ENCODE measurements around the gene QSOX1. TPM values are rescaled to one million over a fixed set of nuclear protein-coding genes. Genes with fewer than 3 reads are reported as not detected.

QSOX1 gene
- total RNA-seq, 1 experiment from 2014 or later = 192 TPM

- intact Hi-C loops (cut with micrococcal nuclease) = no loop called here
- H3K36me3 ChIP-seq (ENCODE audit: low read depth, low read length) = no peaks in the 10 kb centered on the region
- ChIA-PET POLR2A (ENCODE audit: unreplicated experiment) (no interaction called here), CTCF (no interaction called here)
- H3K9me2 ChIP-seq (replicated peaks; ENCODE audit: low read length) = no peaks in the 10 kb centered on the region
- H2AFZ ChIP-seq (ENCODE audit: low read length) = no peak overlapping the region
- no peaks in the 10 kb centered on the region for H3K9me3 ChIP-seq (ENCODE audit: low read length)
- no peaks in the 10 kb centered on the region for H3F3A ChIP-seq (ENCODE audit: low read length, unreplicated experiment)
- no peak overlapping the region for H3K4me2 ChIP-seq (ENCODE audit: low read length)
- DNase-seq (no peak), ATAC-seq (no peak)
- H3K9ac ChIP-seq (ENCODE audit: low read length) = no peak overlapping the region
- H3K4me3 ChIP-seq (ENCODE audit: low read length) = no peak overlapping the region
- H3K79me2 ChIP-seq (ENCODE audit: low read length) = no peaks in the 10 kb centered on the region
- TF ChIP-seq EZH2phosphoT487 (IDR thresholded peaks at IDR 0.05; ENCODE audit: borderline replicate concordance, low read length) (no peak), EZH2 (IDR thresholded peaks at IDR 0.05; ENCODE audit: low read length, unreplicated experiment) (no peak), CTCF (conservative IDR thresholded peaks at IDR 0.05; ENCODE audit: low read depth, low read length) (no peak)
- H3K4me1 ChIP-seq (ENCODE audit: insufficient read depth, low read length) = peaks cover 6% of the 10 kb centered on the region; the same call in 1 of the 2 replicates
- no peak overlapping the region for H3K27ac ChIP-seq (ENCODE audit: low read length)
- BruUV-seq (replicated peaks) = no TSS peak
- H4K20me1 ChIP-seq (ENCODE audit: low read length) = no peaks in the 10 kb centered on the region
- H3K27me3 ChIP-seq (ENCODE audit: low read length) = peaks cover 46% of the 10 kb centered on the region
These were observed 79.9 kb downstream of the QSOX1 start for GRCh38 chr1:180234369-180235076.

GRCh38 chr1:180235077-180235501, 80.4 kb downstream of the QSOX1 start:
- no TSS peak for BruUV-seq (replicated peaks)
- ATAC-seq = no peak
- Histone ChIP-seq H3K9ac (ENCODE audit: low read length) (no peak overlapping the region), H3K9me2 (replicated peaks; ENCODE audit: low read length) (no peaks in the 10 kb centered on the region), H3K9me3 (ENCODE audit: low read length) (no peaks in the 10 kb centered on the region), H3K79me2 (ENCODE audit: low read length) (no peaks in the 10 kb centered on the region), H3K27ac (ENCODE audit: low read length) (no peak overlapping the region), H3K36me3 (ENCODE audit: low read depth, low read length) (no peaks in the 10 kb centered on the region), H3K4me1 (ENCODE audit: insufficient read depth, low read length) (peaks cover 6% of the 10 kb centered on the region; the same call in 1 of the 2 replicates), H4K20me1 (ENCODE audit: low read length) (no peaks in the 10 kb centered on the region), H2AFZ (ENCODE audit: low read length) (no peak overlapping the region), H3F3A (ENCODE audit: low read length, unreplicated experiment) (no peaks in the 10 kb centered on the region), H3K4me2 (ENCODE audit: low read length) (no peak overlapping the region), H3K4me3 (ENCODE audit: low read length) (no peak overlapping the region), H3K27me3 (ENCODE audit: low read length) (peaks cover 51% of the 10 kb centered on the region)
- TF ChIP-seq EZH2 (IDR thresholded peaks at IDR 0.05; ENCODE audit: low read length, unreplicated experiment) = no peak
- no peak for TF ChIP-seq CTCF (conservative IDR thresholded peaks at IDR 0.05; ENCODE audit: low read depth, low read length)
- TF ChIP-seq EZH2phosphoT487 (IDR thresholded peaks at IDR 0.05; ENCODE audit: borderline replicate concordance, low read length) = no peak
- intact Hi-C loops (cut with micrococcal nuclease) = no loop called here
- CTCF ChIA-PET = no interaction called here
- DNase-seq = no peak
- POLR2A ChIA-PET (ENCODE audit: unreplicated experiment) = no interaction called here

- peaks cover 5% of the 10 kb centered on the region; the same call in 1 of the 2 replicates for H3K4me1 ChIP-seq (ENCODE audit: insufficient read depth, low read length)
- ChIA-PET POLR2A (ENCODE audit: unreplicated experiment) (no interaction called here), CTCF (no interaction called here)
- no peaks in the 10 kb centered on the region for H3K9me2 ChIP-seq (replicated peaks; ENCODE audit: low read length)
- no peaks in the 10 kb centered on the region for H3F3A ChIP-seq (ENCODE audit: low read length, unreplicated experiment)
- H2AFZ ChIP-seq (ENCODE audit: low read length) = no peak overlapping the region
- no peak overlapping the region for H3K9ac ChIP-seq (ENCODE audit: low read length)
- ATAC-seq (no peak), DNase-seq (no peak)
- H3K4me2 ChIP-seq (ENCODE audit: low read length) = no peak overlapping the region
- H3K4me3 ChIP-seq (ENCODE audit: low read length) = no peak overlapping the region
- intact Hi-C loops (cut with micrococcal nuclease) = no loop called here
- no peaks in the 10 kb centered on the region for H3K79me2 ChIP-seq (ENCODE audit: low read length)
- TF ChIP-seq EZH2phosphoT487 (IDR thresholded peaks at IDR 0.05; ENCODE audit: borderline replicate concordance, low read length) = no peak
- no peak for TF ChIP-seq CTCF (conservative IDR thresholded peaks at IDR 0.05; ENCODE audit: low read depth, low read length)
- no peak for TF ChIP-seq EZH2 (IDR thresholded peaks at IDR 0.05; ENCODE audit: low read length, unreplicated experiment)
- H4K20me1 ChIP-seq (ENCODE audit: low read length) = no peaks in the 10 kb centered on the region
- no TSS peak for BruUV-seq (replicated peaks)
- H3K27me3 ChIP-seq (ENCODE audit: low read length) = peaks cover 57% of the 10 kb centered on the region
- H3K27ac ChIP-seq (ENCODE audit: low read length) = no peak overlapping the region
- H3K9me3 ChIP-seq (ENCODE audit: low read length) = no peaks in the 10 kb centered on the region
- no peaks in the 10 kb centered on the region for H3K36me3 ChIP-seq (ENCODE audit: low read depth, low read length)
These were observed 81.0 kb downstream of the QSOX1 start for GRCh38 chr1:180235502-180236239.

Measured in PC-3 (cell line).